Panc1 (cell line): ENCODE results near the gene PRRC1. TPM values are rescaled to one million over a fixed set of nuclear protein-coding genes. Genes with fewer than 3 reads are reported as not detected.

Experiments used
- ATAC-seq: fragments of 200-7000 bp; cut with Tn5 transposase; 2 replicates; pipeline ENCODE4 v1.9.1; 2020; ENCODE audit warnings: mild to moderate bottlenecking, moderate library complexity
- BruUV-seq: library from RNA; stranded (reverse); fragments of 400-500 nt; replicated peaks from 2 replicates; lab custom pipeline; 2021; lab: Mats Ljungman, UMichigan
- CTCF ChIA-PET: fragments of 300-600 bp; sonication (Branson Sonifier 250); formaldehyde crosslinking; loops from one replicate; lab custom pipeline; 2022; ENCODE audit warnings: antibody characterized with exemption; lab: Charles Lee
- POLR2A ChIA-PET: fragments of 300-600 bp; sonication (Branson Sonifier 250); formaldehyde crosslinking; loops from one replicate; lab custom pipeline; 2022; ENCODE audit warnings: antibody characterized with exemption; lab: Charles Lee
- DNase-seq: peaks from one replicate; pipeline ENCODE4 v3.0.0-alpha.2; 2010; ENCODE audit warnings: low read depth, low spot score
- H3K27ac ChIP-seq: 2 replicates; pipeline ENCODE4 v1.5.1; 2011; ENCODE audit warnings: mild to moderate bottlenecking, low read length, inconsistent platforms
- H3K27me3 ChIP-seq: fragments of 200-500 bp; sonication (Bioruptor generic); 2 replicates; pipeline ENCODE4 v1.6.0; 2014; ENCODE audit warnings: low read length, inconsistent platforms; ENCODE audit not compliant: control insufficient read depth, insufficient read depth
- H3K36me3 ChIP-seq: fragments of 200-500 bp; sonication (Bioruptor generic); 2 replicates; pipeline ENCODE4 v1.5.1; 2014; ENCODE audit warnings: inconsistent platforms, mild to moderate bottlenecking, low read length, moderate library complexity; ENCODE audit not compliant: control insufficient read depth, insufficient read depth
- H3K4me1 ChIP-seq: 2 replicates; pipeline ENCODE4 v1.5.1; 2011; ENCODE audit warnings: inconsistent platforms, mild to moderate bottlenecking, low read length, moderate library complexity; ENCODE audit not compliant: control insufficient read depth, insufficient read depth
- H3K4me3 ChIP-seq, 2 experiments: 2 replicates each; pipeline ENCODE4 v1.5.1; 2011 to 2012; ENCODE audit warnings: low read depth in 2 of 2, low read length in 2 of 2, mild to moderate bottlenecking in 2 of 2, inconsistent platforms in 1 of 2, moderate library complexity in 1 of 2
- H3K9me3 ChIP-seq: fragments of 200-500 bp; sonication (Bioruptor generic); 2 replicates; pipeline ENCODE4 v1.5.1; 2014; ENCODE audit warnings: low read depth, mild to moderate bottlenecking, inconsistent platforms, low read length, moderate library complexity; ENCODE audit not compliant: control insufficient read depth, insufficient read depth
- CTCF ChIP-seq: fragments of 450-650 bp; IDR thresholded peaks from 2 replicates; pipeline ENCODE4 v1.5.1; 2017; ENCODE audit warnings: mild to moderate bottlenecking
- POLR2AphosphoS5 ChIP-seq: IDR thresholded peaks from 2 replicates; pipeline ENCODE4 v1.6.1; 2012; ENCODE audit warnings: mild to moderate bottlenecking, low read depth, low read length, moderate library complexity
- REST ChIP-seq, 2 experiments: IDR thresholded peaks; 2 replicates each; pipeline ENCODE4 v1.6.1; 2011 to 2012; ENCODE audit warnings: low read depth in 2 of 2, control low read depth in 1 of 2, low read length in 1 of 2, mild to moderate bottlenecking in 1 of 2, moderate library complexity in 1 of 2; ENCODE audit not compliant: insufficient read depth in 1 of 2
- SIN3A ChIP-seq: IDR thresholded peaks from 2 replicates; pipeline ENCODE4 v1.6.1; 2012; ENCODE audit warnings: low read depth, mild to moderate bottlenecking, low read length, moderate library complexity, borderline replicate concordance; ENCODE audit not compliant: insufficient read depth
- TCF7L2 ChIP-seq: IDR thresholded peaks from 2 replicates; pipeline ENCODE4 v1.6.1; 2011; ENCODE audit warnings: mild to moderate bottlenecking, low read depth, low read length, inconsistent platforms
- in situ Hi-C: cut with HindIII; loops from 2 replicates; pipeline ENCODE4 v1.10.0; 2016; ENCODE audit warnings: low sequenced_read_pairs, low pct_unique_long_range_greater_than_20kb
- intact Hi-C: fragments of 100-400 bp; cut with micrococcal nuclease; formaldehyde crosslinking; loops from one replicate; pipeline ENCODE4 v1.10.0; 2022; ENCODE audit not compliant: unreplicated experiment
- total RNA-seq: library from RNA; stranded (reverse); gene quantifications from one replicate; pipeline ENCODE4 v1.2.1, GENCODE V29; 2021; ENCODE audit not compliant: unreplicated experiment

The PRRC1 gene
- total RNA-seq, 1 experiment from 2014 or later, result 48.7 TPM

GRCh38 chr5:127518319-127518621 is 830 bp downstream of the PRRC1 start:
- CTCF ChIA-PET, result no interaction called here
- intact Hi-C loops (no loop called here), in situ Hi-C loops (no loop called here)
- TF ChIP-seq CTCF, result no peak
- TF ChIP-seq POLR2AphosphoS5, result no peak
- TF ChIP-seq TCF7L2, result no peak
- TF ChIP-seq REST (IDR thresholded peaks at IDR 0.05; ENCODE audit: insufficient read depth in 1 of 2, low read depth in 2 of 2, low read length in 1 of 2), result no peak
- no peak for TF ChIP-seq SIN3A
- peaks cover 7% of the 10 kb centered on the region for H3K4me1 ChIP-seq
- DNase-seq, result no peak
- no peaks in the 10 kb centered on the region; the same call in 1 of the 2 replicates for H3K36me3 ChIP-seq
- POLR2A ChIA-PET, result interaction anchor here (0.6 to 0.7 kb wide), 2 partner anchors 11 to 360 kb away, joined by 3 to 4 read pairs; no protein-coding TSS in a partner anchor
- H3K27me3 ChIP-seq, result no peaks in the 10 kb centered on the region
- ATAC-seq, result no peak
- peak overlapping the region; percentile 85 to 96 for H3K4me3 ChIP-seq
- H3K27ac ChIP-seq, result peak overlapping the region; percentile 86
- no TSS peak for BruUV-seq
- peaks cover 10% of the 10 kb centered on the region; the same call in 1 of the 2 replicates for H3K9me3 ChIP-seq

- in situ Hi-C loops (no loop called here), intact Hi-C loops (no loop called here)
- ATAC-seq (no peak), DNase-seq (no peak)
- no peaks in the 10 kb centered on the region for H3K27me3 ChIP-seq
- TF ChIP-seq TCF7L2, result no peak
- TF ChIP-seq CTCF, result no peak
- no peak for TF ChIP-seq SIN3A
- TF ChIP-seq POLR2AphosphoS5, result no peak
- no peak for TF ChIP-seq REST (IDR thresholded peaks at IDR 0.05; ENCODE audit: insufficient read depth in 1 of 2, low read depth in 2 of 2, low read length in 1 of 2)
- H3K9me3 ChIP-seq, result peaks cover 10% of the 10 kb centered on the region; the same call in 1 of the 2 replicates
- ChIA-PET CTCF (no interaction called here), POLR2A (no interaction called here)
- BruUV-seq, result no TSS peak
- H3K4me1 ChIP-seq, result peaks cover 7% of the 10 kb centered on the region
- H3K4me3 ChIP-seq, result no peak overlapping the region
- no peaks in the 10 kb centered on the region; the same call in none of the 2 replicates for H3K36me3 ChIP-seq
- no peak overlapping the region for H3K27ac ChIP-seq
Measured at GRCh38 chr5:127519527-127519926, 2.1 kb downstream of the PRRC1 start.
